ENCODE results near the gene PMM2. TPM values are rescaled to one million over a fixed set of nuclear protein-coding genes. Genes with fewer than 3 reads are reported as not detected.

PMM2 gene
- total and polyA plus RNA-seq, 2 experiments from 2014 or later: 28.4 to 31.3 TPM

- no peaks in the 10 kb centered on the region for H3K9me2 ChIP-seq (replicated peaks; ENCODE audit: insufficient read depth)
- H4K20me1 ChIP-seq (ENCODE audit: insufficient read depth, poor library complexity, severe bottlenecking): no peaks in the 10 kb centered on the region
- no peak overlapping the region for H3K4me2 ChIP-seq
- no peak for TF ChIP-seq EZH2phosphoT487 (IDR thresholded peaks at IDR 0.05; ENCODE audit: low read depth, severe bottlenecking, unreplicated experiment)
- TF ChIP-seq EZH2 (IDR thresholded peaks at IDR 0.05; ENCODE audit: borderline replicate concordance): no peak
- DNase-seq (ENCODE audit: low spot score): no peak
- no peak overlapping the region for H2AFZ ChIP-seq
- no peaks in the 10 kb centered on the region for H3K4me1 ChIP-seq (ENCODE audit: insufficient read depth)
- H3K36me3 ChIP-seq (replicated peaks; ENCODE audit: insufficient read depth, low read depth): no peaks in the 10 kb centered on the region
- H3K9me3 ChIP-seq (ENCODE audit: low read depth): no peaks in the 10 kb centered on the region
- no peak overlapping the region for H3K27ac ChIP-seq
- WGBS (ENCODE audit: low lambda C conversion rate, missing lambda C conversion rate): 70% methylated on average over 10 of the region's 10 CpGs
- H3K4me3 ChIP-seq: no peak overlapping the region
- H3K27me3 ChIP-seq: no peaks in the 10 kb centered on the region
- no peaks in the 10 kb centered on the region for H3K79me2 ChIP-seq
Observed at GRCh38 chr16:8763899-8764298, 33.7 kb upstream of the PMM2 start.

GRCh38 chr16:8764525-8765250 lies 33.0 kb upstream of the PMM2 start:
- no peaks in the 10 kb centered on the region for H4K20me1 ChIP-seq (ENCODE audit: insufficient read depth, poor library complexity, severe bottlenecking)
- no peaks in the 10 kb centered on the region for H3K9me2 ChIP-seq (replicated peaks; ENCODE audit: insufficient read depth)
- H3K4me3 ChIP-seq: no peak overlapping the region
- H3K27me3 ChIP-seq: no peaks in the 10 kb centered on the region
- no peak overlapping the region for H2AFZ ChIP-seq
- no peak overlapping the region for H3K27ac ChIP-seq
- 92% methylated on average over 18 of the region's 18 CpGs for WGBS (ENCODE audit: low lambda C conversion rate, missing lambda C conversion rate)
- H3K9me3 ChIP-seq (ENCODE audit: low read depth): no peaks in the 10 kb centered on the region
- H3K4me1 ChIP-seq (ENCODE audit: insufficient read depth): no peaks in the 10 kb centered on the region
- no peak overlapping the region for H3K4me2 ChIP-seq
- no peaks in the 10 kb centered on the region for H3K79me2 ChIP-seq
- no peak for TF ChIP-seq EZH2 (IDR thresholded peaks at IDR 0.05; ENCODE audit: borderline replicate concordance)
- TF ChIP-seq EZH2phosphoT487 (IDR thresholded peaks at IDR 0.05; ENCODE audit: low read depth, severe bottlenecking, unreplicated experiment): no peak
- TF ChIP-seq CTCF (IDR thresholded peaks at IDR 0.05; ENCODE audit: poor library complexity): no peak
- DNase-seq (ENCODE audit: low spot score): no peak
- H3K36me3 ChIP-seq (replicated peaks; ENCODE audit: insufficient read depth, low read depth): no peaks in the 10 kb centered on the region

GRCh38 chr16:8767176-8767575 lies 30.5 kb upstream of the PMM2 start:
- H3K79me2 ChIP-seq: no peaks in the 10 kb centered on the region
- no peaks in the 10 kb centered on the region for H4K20me1 ChIP-seq (ENCODE audit: insufficient read depth, poor library complexity, severe bottlenecking)
- no peak for TF ChIP-seq EZH2phosphoT487 (IDR thresholded peaks at IDR 0.05; ENCODE audit: low read depth, severe bottlenecking, unreplicated experiment)
- no peak for TF ChIP-seq EZH2 (IDR thresholded peaks at IDR 0.05; ENCODE audit: borderline replicate concordance)
- no peak for TF ChIP-seq CTCF (IDR thresholded peaks at IDR 0.05; ENCODE audit: poor library complexity)
- no peaks in the 10 kb centered on the region for H3K4me1 ChIP-seq (ENCODE audit: insufficient read depth)
- no peaks in the 10 kb centered on the region for H3K36me3 ChIP-seq (replicated peaks; ENCODE audit: insufficient read depth, low read depth)
- H3K27me3 ChIP-seq: no peaks in the 10 kb centered on the region
- no peaks in the 10 kb centered on the region for H3K9me3 ChIP-seq (ENCODE audit: low read depth)
- WGBS (ENCODE audit: low lambda C conversion rate, missing lambda C conversion rate): 94% methylated on average over 8 of the region's 8 CpGs
- no peaks in the 10 kb centered on the region for H3K9me2 ChIP-seq (replicated peaks; ENCODE audit: insufficient read depth)
- no peak overlapping the region for H3K27ac ChIP-seq
- no peak overlapping the region for H3K4me2 ChIP-seq
- no peak for DNase-seq (ENCODE audit: low spot score)
- no peak overlapping the region for H3K4me3 ChIP-seq
- no peak overlapping the region for H2AFZ ChIP-seq

GRCh38 chr16:8768283-8768682 lies 29.4 kb upstream of the PMM2 start:
- 94% methylated on average over 12 of the region's 12 CpGs for WGBS (ENCODE audit: low lambda C conversion rate, missing lambda C conversion rate)
- H3K27me3 ChIP-seq: no peaks in the 10 kb centered on the region
- no peaks in the 10 kb centered on the region for H3K9me3 ChIP-seq (ENCODE audit: low read depth)
- DNase-seq (ENCODE audit: low spot score): no peak
- H3K27ac ChIP-seq: no peak overlapping the region
- H3K36me3 ChIP-seq (replicated peaks; ENCODE audit: insufficient read depth, low read depth): no peaks in the 10 kb centered on the region
- no peak overlapping the region for H3K4me2 ChIP-seq
- H4K20me1 ChIP-seq (ENCODE audit: insufficient read depth, poor library complexity, severe bottlenecking): no peaks in the 10 kb centered on the region
- no peaks in the 10 kb centered on the region for H3K4me1 ChIP-seq (ENCODE audit: insufficient read depth)
- TF ChIP-seq EZH2 (IDR thresholded peaks at IDR 0.05; ENCODE audit: borderline replicate concordance): no peak
- no peak for TF ChIP-seq EZH2phosphoT487 (IDR thresholded peaks at IDR 0.05; ENCODE audit: low read depth, severe bottlenecking, unreplicated experiment)
- no peak for TF ChIP-seq CTCF (IDR thresholded peaks at IDR 0.05; ENCODE audit: poor library complexity)
- no peak overlapping the region for H2AFZ ChIP-seq
- H3K79me2 ChIP-seq: no peaks in the 10 kb centered on the region
- H3K4me3 ChIP-seq: no peak overlapping the region
- no peaks in the 10 kb centered on the region for H3K9me2 ChIP-seq (replicated peaks; ENCODE audit: insufficient read depth)

Measured in hepatocyte (in vitro differentiated cells).